Endothelial cell of umbilical vein (primary cell): Measurements from ENCODE around the gene MRPL4. TPM values are rescaled to one million over a fixed set of nuclear protein-coding genes. Genes with fewer than 3 reads are reported as not detected.

ENCODE experiments used
- BruUV-seq: library from RNA; stranded (reverse); fragments of 400-500 nt; replicated peaks from 2 replicates; lab custom pipeline; 2021; lab: Mats Ljungman, UMichigan
- CTCF ChIA-PET: fragments of 300-600, 350-600 bp; sonication (Branson Sonifier 250); formaldehyde crosslinking; loops from one replicate; lab custom pipeline; 2021; ENCODE audit warnings: antibody characterized with exemption, inconsistent platforms; lab: Charles Lee
- POLR2A ChIA-PET: fragments of 300-600, 350-600 bp; sonication (Branson Sonifier 250); formaldehyde crosslinking; loops from one replicate; lab custom pipeline; 2021; ENCODE audit warnings: antibody characterized with exemption, inconsistent platforms; lab: Charles Lee
- DNase-seq: peaks from one replicate; pipeline ENCODE4 v3.0.0-alpha.2; 2011; ENCODE audit warnings: low read depth, low spot score
- FAIRE-seq: peaks from 2 replicates; lab custom pipeline; 2011; peaks lifted over from hg19 to GRCh38; lab: Jason Lieb, UNC
- H2AFZ ChIP-seq: 2 replicates; pipeline ENCODE4 v1.6.0; 2012; ENCODE audit warnings: low read depth, low read length, control low read depth, inconsistent platforms
- H3K27ac ChIP-seq: 2 replicates; pipeline ENCODE4 v1.5.1; 2011; ENCODE audit warnings: low read depth, mild to moderate bottlenecking, control low read depth, low read length, moderate library complexity; ENCODE audit not compliant: insufficient read depth
- H3K27me3 ChIP-seq, 2 experiments: 2 replicates each; pipeline versions ENCODE4 v1.6.0 to v1.6.1; 2011; ENCODE audit warnings: low read length in 2 of 2, mixed read lengths in 1 of 2; ENCODE audit not compliant: control insufficient read depth in 2 of 2, insufficient read depth in 2 of 2
- H3K36me3 ChIP-seq, 2 experiments: 2 replicates in 1 of 2; 3 replicates in 1 of 2; pipeline ENCODE4 v1.5.1; 2011; ENCODE audit warnings: low read length in 2 of 2, mild to moderate bottlenecking in 1 of 2, moderate library complexity in 1 of 2; ENCODE audit not compliant: control insufficient read depth in 2 of 2, insufficient read depth in 2 of 2; ENCODE audit errors: extremely low read depth in 1 of 2
- H3K4me1 ChIP-seq: 3 replicates; pipeline ENCODE4 v1.5.1; 2011; ENCODE audit warnings: mild to moderate bottlenecking, low read length; ENCODE audit not compliant: control insufficient read depth, insufficient read depth; ENCODE audit errors: extremely low read depth
- H3K4me2 ChIP-seq: 2 replicates; pipeline ENCODE4 v1.6.1; 2011; ENCODE audit warnings: low read length, control low read depth, mixed read lengths; ENCODE audit not compliant: insufficient read depth
- H3K4me3 ChIP-seq, 3 experiments: fragments of 200-600 bp in 1 of 3; sonication (generic), shearing (Covaris generic) in 1 of 3; replicated peaks in 1 of 3; 2 replicates each; pipeline ENCODE4 v1.5.1; 2011 to 2016; ENCODE audit warnings: control low read depth in 3 of 3, low read length in 3 of 3, mild to moderate bottlenecking in 2 of 3, inconsistent platforms in 1 of 3, low read depth in 1 of 3, moderate library complexity in 1 of 3; ENCODE audit not compliant: insufficient read depth in 1 of 3
- H3K79me2 ChIP-seq: 2 replicates; pipeline ENCODE4 v1.6.0; 2012; ENCODE audit warnings: low read length, inconsistent platforms; ENCODE audit not compliant: control insufficient read depth, insufficient read depth
- H3K9ac ChIP-seq: replicated peaks from 2 replicates; pipeline ENCODE3; 2011; ENCODE audit warnings: low read length, control low read depth; ENCODE audit not compliant: insufficient read depth; ENCODE audit errors: extremely low read depth
- H3K9me1 ChIP-seq: replicated peaks from 3 replicates; pipeline ENCODE4 v1.6.0; 2011; ENCODE audit warnings: mild to moderate bottlenecking, low read length; ENCODE audit not compliant: control insufficient read depth, insufficient read depth; ENCODE audit errors: extremely low read depth
- H3K9me3 ChIP-seq: replicated peaks from 2 replicates; pipeline ENCODE4 v1.5.1; 2012; ENCODE audit warnings: low read length, inconsistent platforms; ENCODE audit not compliant: control insufficient read depth, insufficient read depth
- H4K20me1 ChIP-seq: replicated peaks from 2 replicates; pipeline ENCODE3; 2011; ENCODE audit warnings: mild to moderate bottlenecking, low read length; ENCODE audit not compliant: control insufficient read depth, insufficient read depth; ENCODE audit errors: extremely low read depth
- EZH2 ChIP-seq: IDR thresholded peaks from 2 replicates; pipeline ENCODE4 v1.6.1; 2012; ENCODE audit warnings: borderline replicate concordance, low read depth, mild to moderate bottlenecking, moderate library complexity, low read length, inconsistent platforms; ENCODE audit not compliant: severe bottlenecking
- FOS ChIP-seq: IDR thresholded peaks from 2 replicates; pipeline ENCODE4 v1.6.1; 2011; ENCODE audit warnings: mild to moderate bottlenecking, low read length, moderate library complexity, borderline replicate concordance; ENCODE audit not compliant: insufficient read depth
- GATA2 ChIP-seq: IDR thresholded peaks from 2 replicates; pipeline ENCODE4 v1.7.0; 2011; ENCODE audit warnings: low read depth, mild to moderate bottlenecking, moderate library complexity, mixed read lengths, low read length; ENCODE audit not compliant: insufficient read length, insufficient read depth
- MYC ChIP-seq: IDR thresholded peaks from one replicate; pipeline ENCODE4 v1.6.1; 2011; ENCODE audit warnings: mild to moderate bottlenecking, low read depth, low read length
- POLR2AphosphoS5 ChIP-seq: IDR thresholded peaks from 2 replicates; pipeline ENCODE4 v1.6.1; 2012; ENCODE audit warnings: low read depth, mild to moderate bottlenecking, control low read depth, low read length, moderate library complexity; ENCODE audit not compliant: insufficient read depth
- dilution Hi-C: fragments of 300-500 bp; cut with MboI; formaldehyde crosslinking; loops from one replicate; pipeline ENCODE4 v1.15.0; 2019; ENCODE audit warnings: low sequenced_read_pairs; ENCODE audit not compliant: extremely low pct_ligation_motif_present
- intact Hi-C: fragments of 100-400 bp; cut with micrococcal nuclease; formaldehyde crosslinking; loops from one replicate; pipeline ENCODE4 v1.10.0; 2022
- polyA plus RNA-seq, 4 experiments: library from polyadenylated mRNA; depleted of rRNA in 3 of 4; stranded (reverse) in 3 of 4; unstranded in 1 of 4; fragments of >200 nt; gene quantifications; 2 replicates each; pipeline versions ENCODE4 v1.2.1 to v1.2.3, GENCODE V29; 2011 to 2012; ENCODE audit warnings: missing spikeins in 1 of 4
- total RNA-seq: library from RNA; stranded (reverse); gene quantifications from 2 replicates; pipeline ENCODE4 v1.2.3, GENCODE V29; 2021
- TF ChIP-seq, protein P1 (sequence below), 2 donors: IDR thresholded peaks; 1 replicate in 1 of 2; 2 replicates in 1 of 2; pipeline ENCODE4 v1.5.1; 2011; ENCODE audit warnings: low read length in 2 of 2, mild to moderate bottlenecking in 2 of 2, moderate library complexity in 2 of 2, control low read depth in 1 of 2, inconsistent platforms in 1 of 2, low read depth in 1 of 2; ENCODE audit not compliant: insufficient read depth in 1 of 2; ENCODE audit errors: extremely low read depth in 1 of 2
- TF ChIP-seq, protein P2 (sequence below): IDR thresholded peaks from 2 replicates; pipeline ENCODE4 v1.6.1; 2011; ENCODE audit not compliant: insufficient read depth, insufficient read length

MRPL4 gene
- total and polyA plus RNA-seq, 2 donors (not counting 3 experiments of a cell fraction or from before 2014, with no cell fraction given): 70.4 to 118 TPM

DNA sequence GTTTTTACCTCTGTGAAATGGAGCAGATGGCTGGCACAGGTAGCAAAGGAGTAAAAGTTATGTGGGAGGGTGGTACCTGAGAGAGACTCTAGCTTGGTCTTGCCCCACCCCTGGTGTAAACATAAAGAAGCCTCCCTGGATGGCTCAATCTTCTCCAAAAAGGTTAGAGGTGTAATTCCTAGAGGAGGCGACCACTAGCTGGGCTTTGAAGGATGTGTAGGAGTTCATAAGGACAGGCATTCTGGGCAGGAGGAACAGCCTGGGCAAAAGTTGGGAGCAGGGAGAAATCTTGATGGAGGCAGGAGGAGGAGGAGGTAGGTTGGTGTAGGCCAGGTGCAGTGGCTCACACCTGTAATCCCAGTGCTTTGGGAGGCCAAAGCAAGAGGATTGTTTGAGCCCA lies 26.9 kb downstream of the MRPL4 start:
- H3K9me1 ChIP-seq: no peaks in the 10 kb centered on the region
- no peak overlapping the region for H3K9ac ChIP-seq
- no peaks in the 10 kb centered on the region for H3K27me3 ChIP-seq
- no peak overlapping the region for H2AFZ ChIP-seq
- H3K79me2 ChIP-seq: no peaks in the 10 kb centered on the region
- intact Hi-C loops: no loop called here
- no peak overlapping the region for H3K27ac ChIP-seq
- CTCF ChIA-PET: interaction anchor here (2.5 to 3.7 kb wide), 2 partner anchors 9 to 20 kb away, joined by 12 to 14 read pairs; no protein-coding TSS in a partner anchor
- no TSS peak for BruUV-seq
- no peaks in the 10 kb centered on the region for H3K4me1 ChIP-seq
- TF ChIP-seq MYC (no peak), GATA2 (no peak), EZH2 (no peak), FOS (no peak), POLR2AphosphoS5 (no peak)
- TF ChIP-seq, protein P1, sequence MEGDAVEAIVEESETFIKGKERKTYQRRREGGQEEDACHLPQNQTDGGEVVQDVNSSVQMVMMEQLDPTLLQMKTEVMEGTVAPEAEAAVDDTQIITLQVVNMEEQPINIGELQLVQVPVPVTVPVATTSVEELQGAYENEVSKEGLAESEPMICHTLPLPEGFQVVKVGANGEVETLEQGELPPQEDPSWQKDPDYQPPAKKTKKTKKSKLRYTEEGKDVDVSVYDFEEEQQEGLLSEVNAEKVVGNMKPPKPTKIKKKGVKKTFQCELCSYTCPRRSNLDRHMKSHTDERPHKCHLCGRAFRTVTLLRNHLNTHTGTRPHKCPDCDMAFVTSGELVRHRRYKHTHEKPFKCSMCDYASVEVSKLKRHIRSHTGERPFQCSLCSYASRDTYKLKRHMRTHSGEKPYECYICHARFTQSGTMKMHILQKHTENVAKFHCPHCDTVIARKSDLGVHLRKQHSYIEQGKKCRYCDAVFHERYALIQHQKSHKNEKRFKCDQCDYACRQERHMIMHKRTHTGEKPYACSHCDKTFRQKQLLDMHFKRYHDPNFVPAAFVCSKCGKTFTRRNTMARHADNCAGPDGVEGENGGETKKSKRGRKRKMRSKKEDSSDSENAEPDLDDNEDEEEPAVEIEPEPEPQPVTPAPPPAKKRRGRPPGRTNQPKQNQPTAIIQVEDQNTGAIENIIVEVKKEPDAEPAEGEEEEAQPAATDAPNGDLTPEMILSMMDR (IDR thresholded peaks at IDR 0.05; ENCODE audit: extremely low read depth in 1 of 2, insufficient read depth in 1 of 2, low read depth in 1 of 2, low read length in 2 of 2): no peak
- TF ChIP-seq, protein P2, sequence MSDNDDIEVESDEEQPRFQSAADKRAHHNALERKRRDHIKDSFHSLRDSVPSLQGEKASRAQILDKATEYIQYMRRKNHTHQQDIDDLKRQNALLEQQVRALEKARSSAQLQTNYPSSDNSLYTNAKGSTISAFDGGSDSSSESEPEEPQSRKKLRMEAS: no peak
- H3K4me2 ChIP-seq: no peak overlapping the region
- H3K9me3 ChIP-seq: no peaks in the 10 kb centered on the region
- FAIRE-seq: no peak
- H4K20me1 ChIP-seq: no peaks in the 10 kb centered on the region
- no peak for DNase-seq
- peaks cover 0 to 2% of the 10 kb centered on the region in 2 experiments for H3K36me3 ChIP-seq
- POLR2A ChIA-PET: interaction anchor here (1.1 kb wide), 1 partner anchor 10 kb away, joined by 13 read pairs; no protein-coding TSS in a partner anchor
- no peak overlapping the region for H3K4me3 ChIP-seq
- dilution Hi-C loops: no loop called here
